ENCODE results near the gene MXD4. TPM values are rescaled to one million over a fixed set of nuclear protein-coding genes. Genes with fewer than 3 reads are reported as not detected.

The MXD4 gene
- total RNA-seq, 1 donor from 2014 or later = 44.0 TPM

DNA sequence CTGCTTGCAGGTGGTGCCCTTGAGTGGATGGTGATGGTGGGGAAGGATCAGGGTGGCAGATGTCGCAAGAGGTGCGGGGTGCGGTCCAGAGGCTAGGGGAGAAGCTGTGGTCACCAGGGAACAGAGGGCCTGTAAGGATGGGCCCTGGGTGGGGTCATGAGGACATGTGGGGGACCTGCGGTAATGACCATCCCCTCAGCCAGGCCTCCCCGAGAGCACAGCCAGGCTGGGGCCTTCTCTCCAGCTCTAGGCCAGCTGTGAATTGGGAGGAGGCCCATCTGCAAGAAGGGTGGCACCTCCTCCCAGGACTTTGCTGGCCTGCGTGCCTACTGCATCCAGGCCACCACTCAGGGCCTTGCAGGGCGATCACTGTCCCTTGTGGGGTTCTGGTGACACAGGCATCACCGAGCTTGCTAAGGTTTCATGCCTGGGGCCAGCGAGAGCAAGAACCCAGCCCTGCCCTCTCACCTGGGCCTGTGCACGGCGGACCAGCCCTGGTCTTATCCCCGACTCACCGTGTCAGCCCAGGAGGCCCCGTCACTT, 34.1 kb upstream of the MXD4 start:
- DNase-seq = no peak
- ATAC-seq = peak; percentile 48
- intact Hi-C loops (cut with micrococcal nuclease) = no loop called here

DNA sequence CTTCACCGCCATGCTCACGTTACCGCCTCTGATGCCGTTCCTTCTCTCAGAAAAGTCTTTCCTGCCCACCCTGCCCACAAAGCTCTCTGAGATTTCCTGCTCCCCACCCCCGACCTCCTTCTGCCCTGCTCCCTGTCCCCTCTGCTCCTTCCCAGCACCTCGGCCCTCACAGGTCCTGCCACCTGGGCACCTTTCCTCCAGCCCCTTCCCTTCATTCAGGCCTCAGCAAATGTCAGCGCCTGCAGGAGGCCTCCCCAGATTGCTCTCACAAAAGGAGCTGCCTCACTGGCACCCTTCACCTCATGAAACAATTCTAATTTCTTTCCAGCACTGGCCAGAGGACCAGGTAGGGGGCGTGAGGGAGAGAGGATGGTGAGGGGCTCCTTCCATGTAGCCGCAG, 33.6 kb upstream of the MXD4 start:
- DNase-seq = no peak
- no peak for ATAC-seq
- intact Hi-C loops (cut with micrococcal nuclease) = no loop called here

DNA sequence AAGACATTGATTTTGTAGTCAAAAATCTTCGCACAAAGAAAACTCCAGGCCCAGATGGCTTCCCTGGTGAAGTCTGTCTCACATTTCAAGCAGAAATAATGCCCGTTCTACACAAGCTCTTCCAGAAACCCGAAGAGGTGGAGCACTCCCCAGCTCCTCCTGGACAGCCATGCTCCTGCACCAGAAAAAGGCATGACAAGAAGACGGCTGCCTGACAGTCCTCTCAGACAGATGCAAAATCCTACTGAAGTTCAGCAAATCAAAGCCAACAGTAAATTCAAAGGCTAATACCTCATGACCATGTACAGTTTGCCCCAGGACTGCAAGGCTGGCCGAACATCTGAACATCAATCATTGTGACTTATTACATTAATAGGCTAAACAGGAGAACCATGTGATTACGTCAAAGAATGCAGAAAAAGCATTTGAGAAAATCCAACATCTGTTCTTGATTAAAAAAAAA, 30.8 kb upstream of the MXD4 start:
- ATAC-seq (no peak), DNase-seq (no peak)
- intact Hi-C loops (cut with micrococcal nuclease) = no loop called here

- peak; percentile 12 for ATAC-seq
- intact Hi-C loops (cut with micrococcal nuclease) = no loop called here
- DNase-seq = no peak
Observed at GRCh38 chr4:2291705-2292645, 30.1 kb upstream of the MXD4 start.

GRCh38 chr4:2290974-2291704, 29.2 kb upstream of the MXD4 start:
- no peak for ATAC-seq
- DNase-seq = no peak
- intact Hi-C loops (cut with micrococcal nuclease) = no loop called here

DNA sequence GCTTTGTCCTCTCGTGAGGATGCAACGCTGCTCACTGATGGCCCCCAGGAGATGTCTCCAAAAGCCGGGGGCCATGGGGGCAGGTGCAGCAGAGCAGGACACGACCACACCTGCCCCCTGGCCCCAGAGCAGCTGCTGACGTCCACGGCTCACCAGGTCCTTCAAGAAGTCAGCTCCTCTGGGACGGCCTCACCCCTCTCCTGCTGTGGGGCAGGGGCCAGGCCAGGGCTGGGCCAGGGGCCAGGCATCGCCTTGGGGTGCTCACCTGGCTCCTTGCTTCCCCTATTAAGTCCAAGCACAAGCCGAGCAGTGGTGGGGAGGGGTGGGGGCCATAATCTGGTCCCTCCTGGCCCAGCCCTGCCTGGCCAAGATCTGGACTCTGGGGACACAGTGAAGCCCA, 28.6 kb upstream of the MXD4 start:
- intact Hi-C loops (cut with micrococcal nuclease) = no loop called here
- DNase-seq (peak; percentile 18), ATAC-seq (no peak)

- intact Hi-C loops (cut with micrococcal nuclease) = no loop called here
- DNase-seq = no peak
- ATAC-seq = no peak
Observed at GRCh38 chr4:2289955-2290333, 28.0 kb upstream of the MXD4 start.

- DNase-seq = peak; percentile 21
Observed at GRCh38 chr4:2289311-2289954, 27.5 kb upstream of the MXD4 start.

DNA sequence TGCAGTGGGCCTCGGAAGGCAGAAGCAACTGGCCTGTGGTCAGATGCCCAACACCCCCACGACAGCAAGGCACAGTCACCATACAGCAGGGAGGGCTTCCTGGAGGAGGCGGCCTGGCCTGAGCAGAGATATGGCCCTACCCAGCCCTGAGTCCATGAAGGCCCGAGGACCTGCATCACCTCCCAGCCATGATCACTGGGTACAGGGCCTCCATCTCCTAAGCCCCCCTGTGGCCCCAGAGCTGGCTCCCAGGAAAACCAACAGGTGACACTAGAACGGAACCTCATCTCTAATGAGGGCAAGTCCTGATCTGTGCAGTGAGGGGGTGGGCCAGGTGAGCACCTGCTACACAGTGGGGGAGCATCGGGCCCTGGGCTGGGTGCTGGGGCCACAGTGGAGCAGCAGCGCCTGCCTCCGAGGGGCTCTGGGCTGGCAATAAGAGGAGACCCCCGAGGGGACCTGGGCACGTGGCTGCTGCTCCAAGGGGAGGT, 26.2 kb upstream of the MXD4 start:
- intact Hi-C loops (cut with micrococcal nuclease) = no loop called here
- DNase-seq = no peak
- ATAC-seq = no peak

More at GRCh38 chr4:2289311-2289954, 27.5 kb upstream of the MXD4 start:
- ATAC-seq = no peak
- intact Hi-C loops (cut with micrococcal nuclease) = no loop called here

- DNase-seq (no peak), ATAC-seq (no peak)
- intact Hi-C loops (cut with micrococcal nuclease) = no loop called here
Observed at GRCh38 chr4:2287594-2287915, 25.6 kb upstream of the MXD4 start.

DNA sequence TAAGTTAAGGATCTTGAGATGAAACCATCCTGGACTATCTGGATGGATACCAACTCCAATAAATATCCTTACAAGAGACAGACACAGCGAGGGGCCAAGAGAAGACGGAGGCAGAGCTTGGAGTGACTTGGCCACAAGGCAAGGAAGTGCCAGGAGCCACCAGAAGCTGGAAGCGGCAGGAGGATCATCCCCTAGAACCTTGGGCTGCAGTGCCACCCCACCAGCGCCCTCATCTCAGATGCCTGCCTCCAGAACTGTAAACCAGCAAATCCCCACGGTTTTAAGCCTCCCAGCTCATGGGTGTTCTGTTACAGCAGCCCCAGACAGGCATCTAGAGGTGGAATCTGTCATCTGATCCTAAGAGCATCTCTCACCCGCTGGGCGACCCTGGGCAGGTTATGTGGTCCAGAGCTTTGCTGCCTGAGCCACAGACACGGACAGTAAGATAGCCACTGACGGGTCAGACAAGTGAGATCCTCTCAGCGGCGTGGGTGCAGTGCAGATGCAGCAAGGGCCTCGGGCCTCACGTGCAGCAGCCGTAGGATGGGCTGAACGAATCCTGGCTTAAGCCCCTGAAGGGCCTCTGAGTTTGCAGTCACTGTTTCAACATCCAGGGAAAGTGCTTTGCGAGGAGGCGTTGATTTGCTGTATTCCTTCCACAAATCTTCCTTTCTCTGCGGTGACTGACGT, 25.1 kb upstream of the MXD4 start:
- intact Hi-C loops (cut with micrococcal nuclease) = no loop called here

DNA sequence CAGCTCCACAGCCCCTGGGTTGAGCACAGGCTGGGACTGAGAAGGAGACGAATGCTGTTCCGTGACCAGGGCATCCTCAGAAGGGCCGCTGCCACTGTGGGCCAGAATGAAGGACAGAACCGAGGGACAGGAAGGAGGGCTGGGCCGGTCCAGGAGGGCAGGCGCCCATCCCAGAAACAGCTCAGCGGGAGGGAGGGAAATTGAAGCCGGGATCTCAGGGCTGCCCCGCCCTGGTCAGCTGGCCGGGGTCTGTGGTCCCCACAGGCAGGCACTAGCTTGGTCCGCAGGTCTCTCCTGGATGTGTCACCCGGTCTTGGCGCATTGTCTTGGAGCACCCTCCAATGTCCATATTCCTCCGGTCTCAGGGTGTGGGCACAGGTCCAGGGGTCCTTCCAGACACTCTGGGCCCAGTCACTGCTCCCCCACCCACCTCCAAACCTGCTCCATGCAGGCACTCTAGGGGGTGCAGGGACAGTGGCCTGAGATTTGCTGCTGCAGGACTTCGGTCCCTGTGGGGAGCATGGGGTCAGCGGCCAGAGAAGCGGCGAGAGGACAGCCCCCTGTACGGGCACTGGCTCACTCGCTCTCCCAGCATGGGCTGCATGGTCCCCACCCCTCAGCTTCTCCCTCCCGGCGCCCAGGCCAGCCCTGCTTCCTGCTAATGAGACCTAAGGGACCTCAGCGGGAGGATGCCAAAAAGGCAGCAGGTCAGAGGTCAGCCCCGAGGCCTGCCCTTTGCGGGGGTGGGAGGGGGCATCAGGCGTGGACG, 23.9 kb upstream of the MXD4 start:
- no peak for DNase-seq
- ATAC-seq = no peak
- intact Hi-C loops (cut with micrococcal nuclease) = no loop called here

More for the DNA sequence above, 25.1 kb upstream of the MXD4 start:
- DNase-seq = peak; percentile 20
- ATAC-seq = no peak

GRCh38 chr4:2284934-2285612, 23.2 kb upstream of the MXD4 start:
- no peak for DNase-seq
- intact Hi-C loops (cut with micrococcal nuclease) = no loop called here
- ATAC-seq = no peak

DNA sequence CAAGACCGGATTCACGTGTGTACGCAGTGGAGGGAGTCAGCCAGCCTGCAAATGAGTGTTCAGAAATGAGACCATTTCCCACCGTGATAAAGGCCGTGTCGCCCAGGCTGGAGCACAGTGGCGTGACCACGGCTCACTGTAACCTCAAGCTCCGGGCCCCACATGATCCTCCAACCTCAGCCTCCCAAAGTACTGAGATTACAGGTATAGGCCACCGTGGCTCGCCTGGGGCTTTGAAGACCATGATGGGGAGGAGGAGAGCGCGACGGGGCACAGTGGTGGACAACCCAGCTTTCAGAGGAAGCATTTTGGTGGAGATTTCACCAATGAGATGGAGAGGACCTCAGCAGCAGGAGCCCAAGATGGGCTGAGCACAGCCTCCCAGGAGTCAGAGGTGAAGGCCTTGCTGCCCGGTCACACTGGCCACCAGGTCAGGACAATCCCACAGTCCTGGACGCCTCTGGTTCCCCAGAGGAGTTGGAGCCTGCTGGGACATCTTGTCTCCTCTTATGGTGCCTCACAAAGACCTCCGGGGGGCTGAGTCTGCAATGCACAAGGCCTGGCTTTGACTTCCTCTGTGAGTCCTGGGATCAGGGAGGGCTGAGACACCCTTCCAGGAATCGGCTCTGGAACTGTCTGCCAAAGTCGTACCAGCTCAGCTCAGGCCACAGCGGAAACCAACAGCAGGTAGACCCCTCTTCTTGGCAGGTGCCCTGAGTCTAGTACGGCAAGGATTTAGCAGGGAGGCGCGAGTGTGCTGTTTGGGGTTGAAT, 22.4 kb upstream of the MXD4 start:
- intact Hi-C loops (cut with micrococcal nuclease) = no loop called here
- DNase-seq = peak; percentile 21
- ATAC-seq = no peak

- ATAC-seq (no peak), DNase-seq (no peak)
- intact Hi-C loops (cut with micrococcal nuclease) = no loop called here
Observed at GRCh38 chr4:2283199-2283711, 21.3 kb upstream of the MXD4 start.

- DNase-seq = peak; percentile 24
- intact Hi-C loops (cut with micrococcal nuclease) = no loop called here
- ATAC-seq = no peak
Observed at GRCh38 chr4:2281575-2282343, 19.9 kb upstream of the MXD4 start.

Measured in left ventricle myocardium superior (tissue), 1 donor.